ENCODE results near the gene PKNOX2. TPM values are rescaled to one million over a fixed set of nuclear protein-coding genes. Genes with fewer than 3 reads are reported as not detected.
A peak's percentile ranks its signal among the peaks of the same experiment; 100 is the strongest.

The PKNOX2 gene, protein sequence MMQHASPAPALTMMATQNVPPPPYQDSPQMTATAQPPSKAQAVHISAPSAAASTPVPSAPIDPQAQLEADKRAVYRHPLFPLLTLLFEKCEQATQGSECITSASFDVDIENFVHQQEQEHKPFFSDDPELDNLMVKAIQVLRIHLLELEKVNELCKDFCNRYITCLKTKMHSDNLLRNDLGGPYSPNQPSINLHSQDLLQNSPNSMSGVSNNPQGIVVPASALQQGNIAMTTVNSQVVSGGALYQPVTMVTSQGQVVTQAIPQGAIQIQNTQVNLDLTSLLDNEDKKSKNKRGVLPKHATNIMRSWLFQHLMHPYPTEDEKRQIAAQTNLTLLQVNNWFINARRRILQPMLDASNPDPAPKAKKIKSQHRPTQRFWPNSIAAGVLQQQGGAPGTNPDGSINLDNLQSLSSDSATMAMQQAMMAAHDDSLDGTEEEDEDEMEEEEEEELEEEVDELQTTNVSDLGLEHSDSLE
- 2.6 TPM for total RNA-seq
- long read RNA-seq, partial matches to known transcripts = 0 of 2 reads
- long read RNA-seq, other reads (novel, unspliced or antisense) = 2 of 2 reads

DNA sequence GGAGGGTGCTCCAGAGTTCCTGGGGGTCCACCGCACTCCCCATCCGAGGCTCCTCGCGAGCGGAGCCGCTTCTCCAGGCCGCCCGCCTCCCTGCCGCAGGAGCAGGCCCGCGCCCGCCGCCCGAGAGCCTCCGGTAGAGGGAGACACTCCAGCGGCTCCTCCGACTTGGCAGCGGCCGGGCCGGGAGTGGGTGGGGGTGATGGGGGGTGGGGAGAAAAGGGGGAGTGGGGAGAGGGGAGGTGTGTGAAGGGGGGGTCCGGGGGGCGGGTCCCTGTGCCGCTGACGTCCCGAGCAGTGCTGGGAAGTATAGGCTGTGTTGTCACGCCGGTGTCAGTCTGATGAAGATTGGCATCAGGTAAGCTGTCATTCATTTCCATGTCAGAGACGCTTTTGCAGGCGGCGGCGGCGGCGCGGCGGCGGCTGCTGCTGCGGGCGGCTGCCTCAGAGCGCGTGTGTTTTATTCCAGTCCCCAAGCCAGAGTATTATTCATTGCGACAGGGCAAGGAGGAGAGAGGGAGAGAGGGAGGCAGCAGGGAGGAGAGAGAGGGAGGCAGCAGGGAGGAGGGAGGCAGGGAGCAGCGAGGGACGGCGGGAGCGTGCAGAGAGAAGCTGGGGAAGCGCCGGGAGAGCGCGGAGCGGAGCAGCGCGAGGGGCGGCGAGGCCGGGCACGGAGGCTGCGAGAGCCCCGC lies at the start of gene PKNOX2:
PKNOX2 (plus strand) TSS at position 330 of the 689 bp plus-strand sequence. CDS start 186,555 bp downstream, outside the sequence.
- peak; percentile 95 for DNase-seq (ENCODE audit: low spot score)

DNA sequence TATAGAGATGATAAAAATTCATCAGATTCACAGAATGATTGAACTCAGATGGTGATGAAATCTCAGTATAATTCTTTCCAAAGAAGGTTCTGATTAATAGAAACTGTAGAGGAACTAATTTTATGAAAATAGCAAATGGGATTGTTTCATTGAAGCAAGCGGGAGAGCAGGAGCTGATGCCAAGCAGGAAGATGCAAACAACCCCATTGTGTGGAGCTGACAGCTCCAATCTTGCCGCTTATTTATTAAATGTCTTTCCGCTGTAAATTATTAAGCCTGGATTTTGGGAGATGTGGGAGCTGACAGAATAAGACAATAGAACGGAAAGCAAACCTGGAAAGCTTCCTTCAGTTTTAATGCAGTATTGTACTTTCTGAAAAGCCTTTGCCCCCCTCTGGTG lies 47.1 kb upstream of the PKNOX2 start:
- DNase-seq (ENCODE audit: low spot score) = no peak

DNA sequence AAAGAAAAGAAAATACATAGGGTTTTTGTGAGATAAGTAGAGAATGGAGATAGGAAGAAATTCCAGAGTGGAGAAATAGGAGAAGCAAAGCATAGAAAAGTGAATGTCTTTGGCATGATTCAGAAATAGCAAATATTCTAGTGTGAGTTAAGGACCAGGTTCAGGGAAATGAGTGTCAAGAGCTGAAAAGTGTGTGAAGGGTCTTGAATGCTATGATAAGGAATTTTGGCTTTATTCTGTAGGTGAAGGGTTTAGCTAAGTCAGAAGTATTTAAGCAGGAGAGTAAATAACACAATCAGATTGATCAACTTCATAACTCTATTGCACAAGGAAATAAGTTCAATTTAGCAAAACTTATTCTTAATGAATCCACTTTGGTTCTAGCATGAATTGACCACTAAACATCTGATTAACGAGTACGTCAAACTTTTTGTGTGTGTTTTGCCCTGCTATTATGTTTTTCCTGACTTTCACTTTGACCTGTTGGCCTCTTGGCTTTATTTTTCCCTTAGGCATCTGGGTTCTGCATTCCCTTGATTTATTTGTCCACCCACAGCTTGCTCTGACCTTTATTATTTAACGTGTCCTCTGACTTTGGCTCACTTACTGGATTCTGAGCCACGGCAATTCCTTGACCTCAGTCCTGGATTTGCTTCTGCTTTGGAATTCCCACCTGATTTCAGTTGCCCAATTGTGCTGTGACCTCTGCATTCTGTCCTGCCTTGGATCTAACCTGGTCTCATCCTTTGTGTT lies 41.2 kb upstream of the PKNOX2 start:
- DNase-seq (ENCODE audit: low spot score) = no peak

DNA sequence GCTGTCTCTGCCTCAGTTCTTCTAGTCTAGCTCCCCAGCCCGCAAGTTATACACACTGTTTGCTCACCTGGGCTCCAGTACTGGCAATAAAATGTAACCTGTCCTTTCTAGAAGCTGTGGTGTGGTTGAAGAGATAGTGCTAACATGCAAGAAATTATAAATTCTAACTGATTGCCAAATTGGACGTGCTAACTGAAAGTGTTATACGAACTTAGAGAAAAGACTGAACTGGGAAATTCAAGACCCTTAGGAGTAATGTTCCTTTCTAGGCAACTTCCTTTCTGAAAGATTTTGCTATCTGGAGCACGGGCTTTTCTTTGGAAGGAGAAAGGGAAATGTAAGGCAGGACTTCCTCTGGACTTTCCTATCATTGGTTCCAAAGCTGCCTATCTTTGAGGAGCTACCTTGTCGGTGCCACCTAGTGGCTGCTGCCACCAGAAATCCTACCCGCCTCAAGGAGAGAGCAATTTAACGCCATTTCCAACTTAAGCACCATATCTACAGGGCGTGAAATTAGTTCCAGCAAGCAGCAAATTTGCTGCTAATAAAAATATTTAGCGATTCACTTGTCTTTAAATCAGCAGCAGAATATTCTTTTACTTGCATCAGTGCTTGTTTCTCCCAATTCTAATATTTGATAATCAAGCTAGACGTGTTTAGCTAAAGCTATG lies 40.5 kb upstream of the PKNOX2 start:
- DNase-seq (ENCODE audit: low spot score) = no peak

DNA sequence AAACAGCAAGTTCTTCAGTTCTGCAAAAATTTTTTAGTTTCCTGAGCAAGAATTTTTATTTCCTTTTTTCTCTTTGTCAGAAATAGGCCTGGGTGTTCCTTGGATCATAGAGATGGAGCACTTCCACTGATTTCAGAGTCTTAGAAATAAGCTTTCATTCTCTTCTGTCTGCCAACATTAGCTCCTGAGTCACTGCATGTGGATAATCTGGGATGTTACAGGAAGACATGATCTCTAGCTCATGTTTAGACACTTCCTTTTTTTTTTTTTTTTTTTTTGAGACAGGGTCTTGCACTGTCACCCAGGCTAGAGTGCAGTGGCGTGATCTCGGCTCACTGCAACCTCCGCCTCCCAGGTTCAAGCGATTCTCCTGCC lies 39.9 kb upstream of the PKNOX2 start:
- no peak for DNase-seq (ENCODE audit: low spot score)

DNA sequence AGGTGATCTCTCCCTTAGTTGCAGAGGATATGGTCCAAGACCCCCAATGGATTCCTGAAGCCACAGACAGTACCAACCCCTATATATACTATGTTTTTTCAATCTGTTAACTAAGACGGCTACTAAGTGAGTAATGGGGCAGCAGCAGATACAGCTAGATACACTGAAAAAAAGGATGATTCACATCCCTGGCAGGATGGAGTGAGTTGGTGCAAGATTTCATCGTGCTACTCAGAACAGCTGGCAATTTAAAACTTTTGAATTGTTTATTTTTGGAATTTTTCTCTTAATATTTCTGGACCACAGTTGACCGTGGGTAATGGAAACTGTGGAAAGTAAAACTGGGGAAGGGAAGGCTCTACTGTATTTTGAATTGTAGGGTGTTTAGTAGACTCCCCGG lies 36.1 kb upstream of the PKNOX2 start:
- DNase-seq (ENCODE audit: low spot score) = no peak

DNA sequence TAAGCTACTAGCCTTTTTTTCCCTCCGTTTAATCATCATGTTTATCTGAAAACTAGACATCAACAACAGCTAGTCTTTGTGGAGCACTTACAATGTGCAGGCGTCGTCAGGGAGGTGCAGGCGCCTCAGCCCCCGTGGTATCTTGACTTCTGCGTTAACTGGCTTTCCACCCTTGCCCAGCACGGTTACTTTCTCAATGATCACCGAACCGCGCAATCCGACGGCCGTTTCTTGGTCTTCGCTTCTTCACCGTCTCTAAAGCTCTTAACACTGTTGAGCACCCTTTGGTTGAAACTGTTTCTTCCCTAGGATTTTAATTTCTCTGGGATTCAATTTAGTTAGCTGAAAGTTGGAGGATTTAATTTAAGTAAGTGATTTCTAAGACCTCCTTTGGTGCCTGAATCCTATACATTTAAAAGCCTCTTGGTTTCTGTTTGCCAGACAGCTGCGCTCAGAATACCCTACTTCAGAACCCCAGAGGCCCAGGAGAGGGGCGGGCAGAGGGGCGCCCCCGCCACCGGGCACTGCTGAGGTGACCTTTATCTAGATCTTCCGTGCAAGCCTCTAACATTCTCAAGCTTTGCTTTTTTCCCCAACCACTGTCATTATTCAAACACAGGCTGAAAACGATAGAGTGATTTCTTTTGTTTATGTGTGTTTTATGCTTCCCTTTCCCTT lies 35.1 kb upstream of the PKNOX2 start:
- DNase-seq (ENCODE audit: low spot score) = no peak

DNA sequence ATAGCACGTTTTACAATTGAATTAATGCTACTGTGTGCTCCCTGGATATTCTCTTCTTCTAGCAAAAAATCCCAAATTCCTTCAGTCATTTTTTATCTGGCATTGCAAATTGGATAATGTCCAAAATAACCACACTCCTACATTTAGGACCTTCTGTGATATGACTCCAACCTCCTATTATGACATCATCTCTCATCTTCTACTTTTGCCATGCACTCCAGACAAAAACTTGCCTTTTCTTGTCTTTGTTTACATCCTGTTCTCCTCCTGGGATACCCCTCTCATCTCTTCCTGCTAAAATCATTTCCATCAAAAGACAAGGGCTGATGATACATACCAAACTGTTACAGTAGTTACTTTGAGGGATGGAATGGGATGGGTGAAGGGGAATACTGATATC lies 32.5 kb upstream of the PKNOX2 start:
- no peak for DNase-seq (ENCODE audit: low spot score)

DNA sequence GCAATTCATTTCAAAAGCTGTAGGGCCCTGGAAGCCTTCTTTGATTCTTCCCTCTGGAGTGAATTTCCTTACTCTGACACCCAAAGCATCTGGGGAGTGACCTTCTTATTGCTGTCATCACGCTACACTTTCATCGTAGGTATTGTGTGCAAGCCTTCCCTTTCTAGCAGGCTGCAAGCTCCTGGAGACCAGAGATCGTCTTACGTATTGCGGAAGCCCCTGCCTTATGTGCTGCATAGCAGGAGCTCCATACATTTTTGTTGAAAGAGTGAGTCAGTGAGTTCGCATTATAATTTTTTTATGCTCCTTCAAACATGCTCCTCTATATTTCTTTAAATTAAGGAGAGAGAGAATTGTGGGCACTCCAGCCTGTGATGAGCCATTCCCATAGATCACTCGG lies 32.0 kb upstream of the PKNOX2 start:
- DNase-seq (ENCODE audit: low spot score) = no peak

DNA sequence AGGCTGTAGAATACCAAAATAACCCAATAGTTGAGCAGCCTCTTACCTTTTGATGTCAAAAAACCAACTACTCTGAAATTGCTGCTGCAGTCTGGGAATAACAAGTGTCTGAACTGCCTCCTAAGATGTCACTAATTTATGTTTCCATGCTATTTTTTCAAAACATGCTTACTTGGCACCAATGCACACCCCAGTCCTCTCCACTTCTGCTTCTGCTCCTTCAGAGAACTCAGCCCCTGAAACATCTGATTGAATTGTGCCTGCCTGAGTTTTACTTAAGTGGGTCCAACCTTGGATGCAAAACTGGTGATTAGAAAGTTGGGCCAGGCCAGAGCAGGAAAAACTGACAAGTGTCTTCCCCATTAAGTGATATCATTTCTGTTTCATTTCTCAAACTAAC lies 28.6 kb upstream of the PKNOX2 start:
- DNase-seq (ENCODE audit: low spot score) = no peak

DNA sequence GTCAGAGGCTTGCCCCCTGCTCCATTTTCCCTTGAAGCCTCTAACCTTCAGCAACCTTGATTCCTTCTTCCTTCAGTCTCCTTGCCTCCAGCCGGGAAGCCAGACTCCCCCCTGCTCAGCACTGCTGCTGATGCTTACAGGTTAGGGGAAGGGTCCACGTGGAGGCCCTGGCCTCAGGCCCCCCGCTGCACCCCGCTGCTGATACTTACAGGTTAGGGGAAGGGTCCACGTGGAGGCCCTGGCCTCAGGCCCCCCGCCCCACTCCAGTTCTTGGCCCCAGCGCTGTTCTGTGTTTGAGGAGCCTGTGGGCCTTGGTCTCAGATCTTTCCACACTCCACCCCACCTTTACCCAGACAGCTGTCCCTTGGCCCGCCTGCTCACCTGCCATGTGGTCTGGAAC lies 25.6 kb upstream of the PKNOX2 start:
- no peak for DNase-seq (ENCODE audit: low spot score)

DNA sequence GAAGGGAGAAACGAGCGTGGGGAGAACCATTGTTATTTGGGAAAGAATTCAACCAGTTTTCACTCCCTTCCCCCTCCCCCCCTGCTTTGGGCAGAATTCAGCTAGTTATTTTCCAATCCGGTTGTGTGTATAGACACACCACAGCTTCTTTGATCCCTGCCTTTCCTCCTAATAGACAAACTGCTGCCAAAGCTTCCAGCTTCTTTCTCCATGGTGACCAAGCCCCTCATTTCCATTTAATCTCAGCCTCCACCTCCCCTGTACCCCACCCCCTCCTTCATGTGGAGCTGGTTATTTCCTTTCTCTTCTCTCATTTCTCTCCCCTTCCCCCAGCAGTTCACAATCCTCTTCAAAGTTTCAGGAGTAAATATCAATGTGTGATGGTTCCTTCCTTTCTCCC lies 24.8 kb upstream of the PKNOX2 start:
- DNase-seq (ENCODE audit: low spot score) = no peak

DNA sequence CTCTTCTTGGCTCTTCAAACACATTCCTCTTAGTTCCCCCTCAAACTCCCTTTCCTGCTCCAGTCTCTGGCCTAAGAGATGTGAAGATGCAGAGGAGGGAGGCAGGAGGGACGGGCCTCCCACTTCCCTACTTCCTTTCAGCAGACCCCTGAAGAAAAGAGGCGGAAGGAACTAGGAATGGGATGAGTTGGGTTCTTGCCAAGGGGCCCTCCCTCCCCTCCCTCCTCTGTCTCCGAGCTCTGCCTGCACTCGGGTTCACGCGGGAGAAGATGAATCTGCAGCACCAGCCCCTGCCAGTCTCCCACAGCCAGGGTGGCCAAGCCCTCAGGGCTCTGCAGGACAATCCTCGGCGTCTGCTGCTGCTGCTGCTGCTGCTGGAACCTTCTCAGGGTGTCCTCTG lies 24.3 kb upstream of the PKNOX2 start:
- DNase-seq (ENCODE audit: low spot score) = no peak

DNA sequence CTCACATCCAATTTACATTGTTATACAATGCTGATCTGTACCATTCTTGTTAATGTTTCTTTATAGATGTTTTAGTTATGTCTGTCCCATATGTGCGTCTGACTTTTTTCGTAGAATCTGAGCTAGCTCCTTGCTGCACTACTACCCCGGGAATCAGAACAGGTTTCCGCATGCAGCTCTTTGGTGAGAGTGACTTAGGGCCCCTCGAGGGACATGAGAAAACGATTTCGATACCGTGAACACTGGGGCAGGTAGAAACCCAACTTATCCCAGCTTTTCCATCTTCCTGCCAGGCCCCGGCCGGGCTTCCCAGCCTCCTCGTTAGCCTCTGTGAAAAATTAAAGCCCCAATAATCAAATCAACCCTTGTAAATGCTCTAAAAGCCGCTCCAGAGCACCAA lies 23.4 kb upstream of the PKNOX2 start:
- no peak for DNase-seq (ENCODE audit: low spot score)

DNA sequence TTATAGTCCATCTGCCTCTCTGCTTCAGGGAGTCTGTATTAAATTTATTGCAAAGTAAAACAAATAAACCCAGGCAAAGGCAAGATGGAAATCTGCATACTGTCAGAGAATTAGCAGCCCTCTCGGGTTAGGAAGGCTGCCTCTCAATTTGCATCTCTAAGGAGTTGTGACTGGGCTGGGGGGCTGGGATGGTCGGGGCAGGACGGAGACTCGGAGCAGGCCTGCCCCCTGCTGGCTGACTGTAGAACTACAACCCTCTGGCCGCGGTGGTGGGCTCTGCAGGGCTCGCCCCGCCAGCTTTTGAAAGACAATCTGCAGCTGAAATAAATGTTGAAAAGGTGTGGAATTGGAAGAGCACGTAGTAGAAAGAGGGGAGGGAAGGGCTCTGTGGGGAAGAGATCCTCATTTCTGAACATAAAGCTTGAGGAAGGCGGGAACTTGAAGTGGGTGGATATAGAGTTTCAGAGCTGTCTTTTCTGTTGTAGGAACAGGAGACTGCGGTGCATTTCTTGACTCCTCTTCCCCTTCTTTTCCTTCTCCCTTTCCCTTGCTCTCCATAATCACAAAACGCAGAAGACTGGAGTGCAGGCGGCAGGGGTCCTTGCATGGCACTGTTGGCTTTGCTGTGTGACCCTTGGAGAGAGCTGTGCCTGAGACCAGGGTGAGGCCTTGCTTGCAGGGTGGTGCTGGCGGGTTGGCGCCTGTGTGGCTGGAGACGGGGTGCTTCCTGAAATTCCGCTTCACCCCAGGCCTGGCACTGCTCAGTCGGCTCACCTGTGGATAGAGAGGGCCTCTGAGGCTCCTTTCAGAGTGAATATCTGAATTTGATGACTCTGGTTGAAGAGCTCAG lies 22.6 kb upstream of the PKNOX2 start:
- DNase-seq (ENCODE audit: low spot score) = no peak

DNA sequence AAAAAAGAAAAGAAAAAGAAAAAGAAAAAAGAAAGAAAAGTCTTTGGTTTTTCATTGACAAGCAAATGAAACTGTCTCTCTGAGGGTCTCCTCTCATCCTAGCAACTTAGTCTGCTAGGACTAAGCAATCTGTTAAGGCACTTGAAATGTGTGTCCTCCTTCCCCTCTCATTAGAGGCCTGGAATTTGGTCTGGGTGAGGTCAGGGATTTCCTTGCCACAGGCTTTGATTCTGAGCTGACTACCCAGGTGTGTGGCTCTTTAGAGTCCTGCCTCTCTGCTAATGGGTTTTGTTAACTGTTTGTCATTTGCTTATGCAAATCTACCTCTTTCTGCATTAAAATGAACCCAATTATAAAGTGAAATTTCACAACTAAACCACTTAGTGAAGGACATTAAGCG lies 18.3 kb upstream of the PKNOX2 start:
- no peak for DNase-seq (ENCODE audit: low spot score)

DNA sequence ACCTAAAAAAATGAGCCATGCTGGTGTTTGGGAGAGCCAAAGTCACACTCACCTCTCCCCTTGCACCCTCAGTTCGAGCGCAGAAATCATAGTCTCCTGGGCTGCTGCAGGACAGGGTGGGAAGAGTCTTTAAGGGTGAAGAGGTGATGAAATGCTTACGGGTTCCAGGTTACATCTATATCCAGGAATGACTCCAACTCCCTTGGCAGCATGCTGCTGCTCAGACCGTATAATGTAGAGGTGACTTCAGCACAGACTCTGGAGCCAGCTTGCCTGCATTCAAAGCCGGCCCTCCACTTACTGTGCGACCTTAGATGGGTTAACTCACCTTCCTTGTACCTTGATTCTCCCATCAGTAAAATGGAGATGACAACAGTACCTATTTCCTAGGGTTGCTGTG lies 17.3 kb upstream of the PKNOX2 start:
- DNase-seq (ENCODE audit: low spot score) = no peak

DNA sequence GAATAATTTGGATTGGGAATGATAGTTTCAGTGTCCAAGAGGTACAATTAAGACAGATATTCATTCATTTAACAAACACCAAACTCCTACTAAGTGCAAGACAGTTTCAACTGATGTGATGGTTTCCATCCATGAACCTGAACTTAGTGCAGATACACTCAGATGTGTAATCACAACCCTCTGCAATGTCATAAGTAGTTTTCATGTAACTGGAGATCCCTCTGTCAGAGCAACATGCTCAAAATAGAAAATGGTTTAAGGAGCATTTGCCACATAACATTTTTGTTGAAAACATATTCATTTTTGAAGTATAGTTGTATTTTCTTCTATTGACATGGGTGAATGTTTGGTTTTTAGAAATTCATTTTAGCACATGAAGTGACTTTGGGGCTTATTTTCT lies 16.5 kb upstream of the PKNOX2 start:
- DNase-seq (ENCODE audit: low spot score) = no peak

DNA sequence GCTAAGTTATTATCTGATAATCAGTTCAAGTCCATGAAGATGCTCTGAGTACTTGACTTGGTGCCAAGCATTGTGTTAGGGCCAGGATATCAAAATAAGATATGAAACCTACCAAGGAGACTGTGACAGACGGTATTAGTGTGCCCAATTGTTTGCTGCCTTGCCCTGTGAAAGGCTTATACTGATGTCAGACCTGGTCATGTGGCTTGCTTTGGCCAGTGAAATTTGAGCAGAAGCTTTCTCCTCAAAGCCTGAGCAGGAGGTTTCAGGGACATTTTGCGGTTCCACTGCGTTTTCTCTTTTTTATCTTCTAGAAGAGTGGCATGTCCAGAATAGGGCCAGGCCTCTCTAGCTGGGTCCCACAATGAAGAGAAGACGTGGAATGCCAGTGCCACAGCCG lies 15.8 kb upstream of the PKNOX2 start:
- no peak for DNase-seq (ENCODE audit: low spot score)

DNA sequence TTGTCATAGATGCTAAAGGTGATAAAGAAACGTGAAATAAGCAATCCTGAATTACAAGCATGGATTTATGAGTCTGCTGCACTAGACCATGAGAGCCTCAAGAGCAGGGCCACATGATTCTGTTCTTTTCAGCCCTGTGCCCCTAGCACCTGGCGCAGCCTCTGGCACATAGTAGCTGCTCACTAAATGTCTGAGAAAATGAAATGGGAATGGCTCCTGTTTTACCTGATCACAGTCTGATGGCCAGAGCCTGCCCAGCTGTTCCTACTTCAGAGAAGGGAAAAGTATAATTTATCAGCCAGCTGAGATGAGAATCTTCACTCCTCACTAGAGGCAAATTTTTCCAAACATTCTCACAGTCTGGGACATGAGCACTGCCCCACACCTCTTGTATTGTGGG lies 10.7 kb upstream of the PKNOX2 start:
- DNase-seq (ENCODE audit: low spot score) = peak; percentile 69
